ENCODE measurements around the gene CNTNAP5.

CNTNAP5 gene

DNA sequence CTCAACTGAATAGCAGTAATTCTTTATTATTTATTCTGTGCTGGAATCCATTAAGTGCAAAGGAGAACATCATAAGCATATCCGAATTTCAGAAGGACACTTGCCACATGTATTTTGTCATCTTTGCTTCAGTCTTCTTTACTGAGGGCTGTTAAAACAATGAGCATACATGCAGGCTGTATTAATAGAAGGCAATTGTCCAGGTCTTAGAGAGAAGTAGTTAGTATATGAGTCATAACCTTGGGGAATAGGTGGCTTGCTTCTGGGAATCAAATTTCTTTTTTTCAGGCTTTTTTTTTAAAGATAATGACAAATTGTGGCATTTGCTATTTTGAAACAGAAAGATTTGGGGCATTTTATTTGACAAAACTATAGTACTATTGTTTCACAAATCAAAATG lies 773.5 kb downstream of the CNTNAP5 start:
- Histone ChIP-seq H3K9ac (ENCODE audit: low read depth, low read length) (no peak overlapping the region), H3K27me3 (ENCODE audit: insufficient read depth, low read length) (no peaks in the 10 kb centered on the region), H3K4me1 (ENCODE audit: insufficient read depth, low read length) (0 out of 2 replicates have a peak, but pooled peaks cover 2% of the 10 kb centered on the region), H3K4me3 (ENCODE audit: low read length) (no peak overlapping the region), H3K36me3 (ENCODE audit: insufficient read depth, low read depth, low read length) (no peaks in the 10 kb centered on the region), H3K27ac (ENCODE audit: low read length) (no peak overlapping the region), H3K9me3 (ENCODE audit: insufficient read depth, low read depth, low read length) (no peaks in the 10 kb centered on the region)

DNA sequence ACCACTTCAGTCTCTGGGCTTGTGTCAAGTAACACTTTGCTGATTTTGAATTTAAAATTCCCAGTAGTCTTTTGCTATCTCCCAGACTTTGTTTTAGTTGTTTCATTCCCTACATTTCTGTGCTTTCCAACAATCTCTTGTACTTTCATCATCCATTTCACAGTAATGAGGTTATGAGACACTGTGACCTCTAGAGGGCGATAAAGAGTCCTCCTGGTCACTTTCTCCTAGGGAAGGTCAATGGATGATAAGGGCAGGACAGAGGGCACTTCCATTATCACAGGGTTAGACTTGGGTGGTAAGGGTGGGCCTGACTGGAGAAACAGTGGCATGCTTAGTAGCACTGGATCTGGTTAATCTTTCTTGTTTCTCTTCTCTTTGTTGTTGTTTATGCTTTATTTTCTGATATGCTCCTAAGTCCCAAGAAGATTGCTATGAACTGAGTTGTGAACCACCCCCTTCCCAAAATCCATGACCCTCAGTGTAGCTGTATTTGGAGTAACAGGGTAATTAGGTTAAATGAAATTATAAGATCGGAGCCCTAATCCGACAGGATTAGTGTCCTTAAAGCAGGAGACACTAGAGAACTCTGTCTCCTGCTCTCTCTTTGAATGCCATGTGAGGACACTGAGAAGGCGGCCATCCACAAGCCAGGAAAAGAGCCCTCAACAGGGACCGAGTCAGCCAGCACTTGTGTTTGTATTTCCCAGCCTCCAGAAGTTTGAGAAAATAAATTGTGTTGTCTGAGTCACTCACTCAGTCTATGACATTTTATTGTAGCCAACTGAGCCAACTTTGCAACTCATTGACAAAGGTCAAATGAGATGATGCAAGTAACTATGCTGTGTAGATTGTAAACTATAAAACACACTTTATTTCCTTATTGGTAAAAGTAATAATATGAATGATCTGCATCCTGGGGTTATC lies 779.2 kb downstream of the CNTNAP5 start:
- 0 out of 2 replicates have a peak overlapping the region, but pooled peaks have one; percentile 0 for H3K9ac ChIP-seq (ENCODE audit: low read depth, low read length)
- no peaks in the 10 kb centered on the region for H3K36me3 ChIP-seq (ENCODE audit: insufficient read depth, low read depth, low read length)
- no peaks in the 10 kb centered on the region for H3K27me3 ChIP-seq (ENCODE audit: insufficient read depth, low read length)
- H3K9me3 ChIP-seq (ENCODE audit: insufficient read depth, low read depth, low read length), result no peaks in the 10 kb centered on the region
- no peak overlapping the region for H3K4me3 ChIP-seq (ENCODE audit: low read length)
- no peaks in the 10 kb centered on the region for H3K4me1 ChIP-seq (ENCODE audit: insufficient read depth, low read length)
- H3K27ac ChIP-seq (ENCODE audit: low read length), result no peak overlapping the region

DNA sequence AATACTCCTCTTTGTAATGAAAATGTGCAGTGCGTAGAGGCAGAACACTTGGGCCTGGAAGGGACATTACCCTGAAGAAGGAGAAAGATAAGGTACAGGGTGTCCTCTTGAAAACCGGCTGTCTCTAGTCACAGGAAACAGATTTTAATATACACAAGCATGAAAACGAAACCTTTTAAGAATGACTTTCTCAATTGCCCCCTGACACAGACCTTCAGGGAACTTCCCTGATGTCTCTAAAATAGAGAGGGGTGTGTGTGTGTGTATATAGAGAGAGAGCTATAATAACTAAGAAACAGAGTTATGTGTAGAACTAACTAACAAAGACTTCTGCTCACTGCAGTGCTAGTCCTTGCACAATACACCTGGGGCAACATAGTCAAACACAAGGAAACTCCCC lies 780.0 kb downstream of the CNTNAP5 start:
- Histone ChIP-seq H3K36me3 (ENCODE audit: insufficient read depth, low read depth, low read length) (no peaks in the 10 kb centered on the region), H3K27ac (ENCODE audit: low read length) (no peak overlapping the region), H3K4me1 (ENCODE audit: insufficient read depth, low read length) (no peaks in the 10 kb centered on the region), H3K4me3 (ENCODE audit: low read length) (no peak overlapping the region), H3K9me3 (ENCODE audit: insufficient read depth, low read depth, low read length) (no peaks in the 10 kb centered on the region), H3K27me3 (ENCODE audit: insufficient read depth, low read length) (no peaks in the 10 kb centered on the region), H3K9ac (ENCODE audit: low read depth, low read length) (no peak overlapping the region)

DNA sequence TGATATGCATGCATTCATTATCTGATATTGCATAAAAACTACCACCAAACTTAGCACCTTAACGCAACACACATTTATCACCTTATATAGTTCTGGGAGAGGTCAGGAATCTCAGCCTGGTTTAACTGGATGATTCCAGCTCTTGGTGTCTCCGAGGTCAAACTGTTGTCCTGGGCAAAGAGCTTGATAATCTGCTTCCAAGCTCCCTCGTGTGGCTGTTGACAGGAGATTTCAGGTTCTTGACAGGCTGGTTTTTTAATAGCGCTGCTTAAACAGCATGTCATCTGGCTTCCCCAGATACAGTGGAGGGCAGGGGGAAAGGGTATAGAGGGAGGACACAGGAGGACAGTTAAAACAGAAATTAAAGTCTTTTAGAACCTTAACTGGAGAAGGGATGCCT lies 785.0 kb downstream of the CNTNAP5 start:
- no peaks in the 10 kb centered on the region for H3K36me3 ChIP-seq (ENCODE audit: insufficient read depth, low read depth, low read length)
- H3K27ac ChIP-seq (ENCODE audit: low read length), result no peak overlapping the region
- H3K9me3 ChIP-seq (ENCODE audit: insufficient read depth, low read depth, low read length), result no peaks in the 10 kb centered on the region
- H3K4me1 ChIP-seq (ENCODE audit: insufficient read depth, low read length), result no peaks in the 10 kb centered on the region
- H3K9ac ChIP-seq (ENCODE audit: low read depth, low read length), result no peak overlapping the region
- H3K27me3 ChIP-seq (ENCODE audit: insufficient read depth, low read length), result no peaks in the 10 kb centered on the region
- H3K4me3 ChIP-seq (ENCODE audit: low read length), result no peak overlapping the region

DNA sequence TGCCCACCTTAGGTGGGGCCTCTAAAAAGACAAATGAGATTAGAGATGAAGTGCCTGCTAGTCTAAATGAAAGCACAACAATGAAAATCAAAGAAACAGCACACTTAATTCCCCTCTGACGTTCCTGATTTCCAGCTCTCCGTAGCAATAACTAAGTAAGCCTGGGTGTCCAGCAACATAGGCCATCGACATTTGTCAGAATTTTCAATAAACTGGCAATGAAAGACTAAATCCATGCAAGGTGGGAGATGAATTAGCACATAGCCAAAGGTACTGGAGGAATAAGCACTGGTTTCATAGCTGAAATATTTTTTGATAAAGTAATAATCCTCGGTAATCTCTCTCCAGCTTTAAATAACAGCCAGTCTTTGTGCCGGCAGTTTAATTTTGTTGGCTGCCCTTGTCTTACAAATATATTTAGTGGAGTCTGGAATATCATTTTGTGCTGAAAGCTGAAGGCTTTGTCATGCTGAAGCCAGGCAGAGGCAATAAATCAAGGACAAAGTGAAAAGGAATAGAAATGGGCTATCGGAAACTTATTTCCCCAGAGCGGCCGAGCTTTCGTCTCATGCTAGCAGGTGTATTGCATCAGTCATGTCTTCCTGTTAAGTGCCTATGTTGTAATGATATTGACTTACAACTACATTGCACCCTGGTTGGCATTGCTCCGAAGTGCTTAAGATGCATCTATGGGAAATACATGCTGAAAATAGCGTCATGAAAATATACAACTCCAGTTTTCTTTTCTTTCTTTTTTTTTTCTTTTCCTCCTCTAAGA lies 790.1 kb downstream of the CNTNAP5 start:
- H3K27ac ChIP-seq (ENCODE audit: low read length), result no peak overlapping the region
- no peak overlapping the region for H3K4me3 ChIP-seq (ENCODE audit: low read length)
- no peaks in the 10 kb centered on the region for H3K36me3 ChIP-seq (ENCODE audit: insufficient read depth, low read depth, low read length)
- no peak overlapping the region for H3K9ac ChIP-seq (ENCODE audit: low read depth, low read length)
- no peaks in the 10 kb centered on the region for H3K9me3 ChIP-seq (ENCODE audit: insufficient read depth, low read depth, low read length)
- no peaks in the 10 kb centered on the region for H3K27me3 ChIP-seq (ENCODE audit: insufficient read depth, low read length)
- no peaks in the 10 kb centered on the region for H3K4me1 ChIP-seq (ENCODE audit: insufficient read depth, low read length)

DNA sequence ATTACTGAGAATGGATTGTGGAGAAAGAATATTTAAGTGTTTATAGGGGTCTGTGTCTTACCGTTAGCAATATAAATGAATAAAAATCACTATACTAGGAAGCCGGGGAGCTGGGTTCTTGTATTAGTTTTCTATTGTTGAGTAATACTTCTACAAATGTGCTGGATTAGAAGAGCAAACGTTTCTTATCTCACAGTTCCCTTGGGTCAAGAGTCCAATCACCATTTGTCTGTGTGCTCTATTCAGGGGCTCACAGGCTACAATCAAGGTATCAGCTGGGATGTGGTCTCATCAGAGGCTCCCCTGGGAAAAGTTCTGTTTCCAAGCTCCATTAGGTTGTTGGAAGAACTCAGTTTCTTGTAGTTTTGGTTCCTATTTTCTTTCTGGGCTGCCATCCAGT lies 790.9 kb downstream of the CNTNAP5 start:
- H3K4me1 ChIP-seq (ENCODE audit: insufficient read depth, low read length), result no peaks in the 10 kb centered on the region
- no peaks in the 10 kb centered on the region for H3K9me3 ChIP-seq (ENCODE audit: insufficient read depth, low read depth, low read length)
- H3K4me3 ChIP-seq (ENCODE audit: low read length), result no peak overlapping the region
- H3K27me3 ChIP-seq (ENCODE audit: insufficient read depth, low read length), result no peaks in the 10 kb centered on the region
- no peak overlapping the region for H3K27ac ChIP-seq (ENCODE audit: low read length)
- H3K9ac ChIP-seq (ENCODE audit: low read depth, low read length), result no peak overlapping the region
- no peaks in the 10 kb centered on the region for H3K36me3 ChIP-seq (ENCODE audit: insufficient read depth, low read depth, low read length)

DNA sequence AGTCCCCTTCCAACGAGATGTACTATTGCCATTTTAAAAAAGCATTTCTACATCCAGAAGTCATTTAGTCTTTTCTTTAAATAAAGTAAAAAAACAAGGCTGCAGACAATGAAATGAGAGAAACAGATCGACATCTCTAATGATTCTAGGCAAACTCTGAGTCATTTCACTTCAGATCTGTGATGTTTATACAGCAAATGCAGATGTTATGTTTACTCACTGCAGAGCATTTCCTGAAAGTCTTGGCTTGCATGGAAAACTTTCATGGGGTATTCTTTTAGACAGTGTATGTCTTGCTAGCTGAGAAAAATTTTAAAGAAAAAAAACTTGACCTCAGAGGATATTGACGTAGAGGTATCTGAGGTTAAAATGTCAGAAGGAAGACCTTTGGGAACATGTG lies 797.4 kb downstream of the CNTNAP5 start:
- no peaks in the 10 kb centered on the region for H3K4me1 ChIP-seq (ENCODE audit: insufficient read depth, low read length)
- no peaks in the 10 kb centered on the region for H3K36me3 ChIP-seq (ENCODE audit: insufficient read depth, low read depth, low read length)
- no peak overlapping the region for H3K27ac ChIP-seq (ENCODE audit: low read length)
- no peak overlapping the region for H3K4me3 ChIP-seq (ENCODE audit: low read length)
- no peaks in the 10 kb centered on the region for H3K27me3 ChIP-seq (ENCODE audit: insufficient read depth, low read length)
- H3K9me3 ChIP-seq (ENCODE audit: insufficient read depth, low read depth, low read length), result no peaks in the 10 kb centered on the region
- no peak overlapping the region for H3K9ac ChIP-seq (ENCODE audit: low read depth, low read length)

DNA sequence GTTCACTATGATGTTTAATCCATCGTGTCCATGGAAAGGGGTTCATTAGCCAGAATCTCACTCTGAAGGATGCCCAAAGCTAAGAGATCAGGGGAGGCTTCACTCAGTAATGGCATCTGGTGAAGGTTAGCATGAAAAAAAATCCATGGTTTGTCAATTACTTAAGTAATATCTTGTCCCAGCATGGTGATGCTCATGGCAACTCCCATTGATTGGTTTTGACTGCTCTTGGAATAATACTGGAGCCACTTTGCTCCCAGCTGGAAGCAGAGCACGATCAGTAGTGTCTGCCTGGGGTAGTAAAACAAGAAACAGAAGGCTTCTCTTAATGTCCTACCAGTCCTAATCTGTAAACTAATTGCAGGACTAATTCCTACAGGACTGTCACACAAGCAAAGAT lies 799.4 kb downstream of the CNTNAP5 start:
- H3K36me3 ChIP-seq (ENCODE audit: insufficient read depth, low read depth, low read length), result no peaks in the 10 kb centered on the region
- no peaks in the 10 kb centered on the region for H3K4me1 ChIP-seq (ENCODE audit: insufficient read depth, low read length)
- H3K4me3 ChIP-seq (ENCODE audit: low read length), result no peak overlapping the region

DNA sequence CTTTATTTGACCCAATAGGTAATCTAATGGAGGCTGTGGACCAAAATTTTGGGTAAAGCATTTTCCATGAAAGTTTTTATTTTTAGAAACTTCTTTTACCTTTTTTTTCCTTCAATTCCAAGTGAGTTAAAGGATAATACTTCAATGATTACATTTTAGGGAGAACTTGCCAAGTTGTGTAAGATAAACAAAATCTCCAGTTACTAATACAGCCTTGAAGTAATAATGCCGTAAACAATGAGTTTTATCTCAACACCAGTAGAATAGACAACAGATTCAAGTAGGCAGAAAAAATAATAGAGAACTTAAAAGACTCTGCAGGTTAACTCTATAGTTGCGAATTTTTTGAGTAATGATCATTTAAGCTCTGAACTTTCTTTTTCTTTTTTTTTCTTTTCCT lies 807.4 kb downstream of the CNTNAP5 start:
- Histone ChIP-seq H3K36me3 (ENCODE audit: insufficient read depth, low read depth, low read length) (no peaks in the 10 kb centered on the region), H3K27me3 (ENCODE audit: insufficient read depth, low read length) (no peaks in the 10 kb centered on the region), H3K4me3 (ENCODE audit: low read length) (no peak overlapping the region), H3K9me3 (ENCODE audit: insufficient read depth, low read depth, low read length) (peaks cover 24% of the 10 kb centered on the region), H3K9ac (ENCODE audit: low read depth, low read length) (no peak overlapping the region), H3K4me1 (ENCODE audit: insufficient read depth, low read length) (no peaks in the 10 kb centered on the region), H3K27ac (ENCODE audit: low read length) (no peak overlapping the region)

More for the DNA sequence above, 799.4 kb downstream of the CNTNAP5 start:
- no peaks in the 10 kb centered on the region for H3K9me3 ChIP-seq (ENCODE audit: insufficient read depth, low read depth, low read length)
- no peaks in the 10 kb centered on the region for H3K27me3 ChIP-seq (ENCODE audit: insufficient read depth, low read length)
- no peak overlapping the region for H3K27ac ChIP-seq (ENCODE audit: low read length)
- H3K9ac ChIP-seq (ENCODE audit: low read depth, low read length), result no peak overlapping the region

DNA sequence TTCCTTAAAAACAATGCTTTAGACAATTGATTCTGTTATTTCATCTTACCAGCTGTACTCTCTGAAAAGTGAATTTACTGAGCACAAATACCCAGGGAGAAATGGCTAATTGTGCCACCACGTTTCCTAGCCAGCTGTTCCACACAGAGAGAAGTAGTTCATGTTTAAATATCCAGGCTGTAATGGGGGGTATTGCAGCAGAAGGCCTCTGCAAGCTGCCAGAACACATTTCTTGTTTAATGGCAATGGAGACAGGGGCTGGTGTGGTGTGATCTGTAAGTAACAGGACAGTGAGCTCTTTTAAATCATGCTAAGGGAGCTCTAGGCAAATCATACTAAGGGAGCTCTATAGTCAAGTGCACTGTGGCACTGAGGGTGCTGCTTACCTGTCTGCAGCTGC lies 809.2 kb downstream of the CNTNAP5 start:
- H3K36me3 ChIP-seq (ENCODE audit: insufficient read depth, low read depth, low read length), result no peaks in the 10 kb centered on the region
- H3K27ac ChIP-seq (ENCODE audit: low read length), result no peak overlapping the region
- no peak overlapping the region for H3K4me3 ChIP-seq (ENCODE audit: low read length)
- no peaks in the 10 kb centered on the region for H3K4me1 ChIP-seq (ENCODE audit: insufficient read depth, low read length)
- peaks cover 24% of the 10 kb centered on the region for H3K9me3 ChIP-seq (ENCODE audit: insufficient read depth, low read depth, low read length)
- no peak overlapping the region for H3K9ac ChIP-seq (ENCODE audit: low read depth, low read length)
- no peaks in the 10 kb centered on the region for H3K27me3 ChIP-seq (ENCODE audit: insufficient read depth, low read length)

DNA sequence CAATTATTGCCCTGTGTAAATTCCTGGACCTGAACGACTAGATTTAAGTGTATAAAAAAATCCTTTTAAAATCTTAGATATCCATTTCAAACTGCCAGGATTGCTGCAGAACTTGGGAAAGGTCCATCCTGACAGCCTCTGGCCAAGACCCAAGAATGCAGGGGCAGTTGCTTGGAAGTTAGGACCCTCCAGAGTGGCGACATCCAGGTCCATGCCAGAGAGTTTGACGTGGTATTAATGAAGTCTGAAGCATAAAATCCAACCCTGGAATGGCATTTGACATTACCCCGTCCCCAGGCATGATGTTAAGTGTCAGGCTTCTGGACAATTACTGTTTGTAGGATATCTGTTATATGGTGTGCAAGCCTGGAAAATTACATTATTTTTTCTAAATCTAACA lies 810.2 kb downstream of the CNTNAP5 start:
- no peaks in the 10 kb centered on the region for H3K27me3 ChIP-seq (ENCODE audit: insufficient read depth, low read length)
- no peaks in the 10 kb centered on the region for H3K36me3 ChIP-seq (ENCODE audit: insufficient read depth, low read depth, low read length)
- H3K9me3 ChIP-seq (ENCODE audit: insufficient read depth, low read depth, low read length), result peaks cover 21% of the 10 kb centered on the region
- H3K27ac ChIP-seq (ENCODE audit: low read length), result no peak overlapping the region
- no peak overlapping the region for H3K9ac ChIP-seq (ENCODE audit: low read depth, low read length)
- H3K4me3 ChIP-seq (ENCODE audit: low read length), result no peak overlapping the region
- H3K4me1 ChIP-seq (ENCODE audit: insufficient read depth, low read length), result no peaks in the 10 kb centered on the region

DNA sequence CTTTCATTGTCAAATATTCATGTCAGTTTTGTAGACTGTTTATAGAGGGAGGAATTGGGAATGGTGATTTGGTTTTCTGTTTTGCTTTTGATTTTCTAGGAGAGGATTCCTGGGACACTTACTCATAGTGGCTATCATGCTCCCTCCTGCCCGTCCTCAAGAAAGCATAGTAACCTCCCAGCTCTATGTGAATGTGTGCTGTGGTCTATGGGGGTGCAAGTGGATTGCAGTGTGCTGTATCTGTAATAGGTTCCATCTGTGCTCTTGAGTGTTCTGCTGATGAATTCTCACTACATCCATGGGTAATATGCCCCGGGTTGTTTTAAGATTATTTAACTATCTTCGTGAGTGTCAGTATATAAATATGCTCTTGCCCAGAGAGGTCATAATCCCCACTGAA lies 811.3 kb downstream of the CNTNAP5 start:
- Histone ChIP-seq H3K36me3 (ENCODE audit: insufficient read depth, low read depth, low read length) (no peaks in the 10 kb centered on the region), H3K27ac (ENCODE audit: low read length) (no peak overlapping the region), H3K4me1 (ENCODE audit: insufficient read depth, low read length) (no peaks in the 10 kb centered on the region), H3K27me3 (ENCODE audit: insufficient read depth, low read length) (no peaks in the 10 kb centered on the region), H3K9ac (ENCODE audit: low read depth, low read length) (no peak overlapping the region), H3K4me3 (ENCODE audit: low read length) (no peak overlapping the region), H3K9me3 (ENCODE audit: insufficient read depth, low read depth, low read length) (peaks cover 11% of the 10 kb centered on the region)

Data from iPS-20b (cell line).